Measurements from ENCODE around the gene DCLRE1C.
"Not testable (repeated sequence)": the region's sequence is repeated elsewhere in the genome, so short reads cannot be mapped to it uniquely, and the experiment has no call there.

GRCh38 chr10:14864466-14864865 lies 89.4 kb downstream of the DCLRE1C start:
- TF ChIP-seq EZH2 (IDR thresholded peaks at IDR 0.05); POLR2AphosphoS5 (IDR thresholded peaks at IDR 0.05; ENCODE audit: borderline replicate concordance, low read depth, low read length); FOXP2 (optimal IDR thresholded peaks at IDR 0.05; ENCODE audit: control extremely low read depth, extremely low read length, insufficient read depth): not testable (repeated sequence)

Data from SK-N-MC (cell line).